Effector memory CD4-positive, alpha-beta T cell (primary cell): Measurements from ENCODE around the gene TMA7.
"Not testable (repeated sequence)": the region's sequence is repeated elsewhere in the genome, so short reads cannot be mapped to it uniquely, and the experiment has no call there.

ENCODE experiments used
- DNase-seq, 3 donors: peaks; one replicate each; pipeline ENCODE4 v3.0.0-alpha.2; 2020
- H3K27ac ChIP-seq: 2 replicates; pipeline ENCODE4 v1.7.0; 2013; ENCODE audit warnings: mild to moderate bottlenecking, low read length, moderate library complexity; ENCODE audit not compliant: insufficient read depth, poor library complexity, severe bottlenecking
- H3K27me3 ChIP-seq: replicated peaks from 2 replicates; pipeline ENCODE4 v1.7.0; 2013; ENCODE audit warnings: mild to moderate bottlenecking, low read length; ENCODE audit not compliant: insufficient read depth, control insufficient read depth, poor library complexity, severe bottlenecking
- H3K36me3 ChIP-seq: 2 replicates; pipeline ENCODE4 v1.7.0; 2013; ENCODE audit warnings: mild to moderate bottlenecking, low read length, moderate library complexity; ENCODE audit not compliant: control insufficient read depth, insufficient read depth
- H3K4me1 ChIP-seq: 2 replicates; pipeline ENCODE4 v1.7.0; 2013; ENCODE audit warnings: low read length, mild to moderate bottlenecking; ENCODE audit not compliant: control insufficient read depth, insufficient read depth, poor library complexity, severe bottlenecking
- H3K4me3 ChIP-seq: 2 replicates; pipeline ENCODE4 v1.7.0; 2013; ENCODE audit warnings: low read length, low read depth, mild to moderate bottlenecking; ENCODE audit not compliant: insufficient read depth, poor library complexity, severe bottlenecking
- H3K9me3 ChIP-seq: 2 replicates; pipeline ENCODE4 v1.7.0; 2013; ENCODE audit warnings: mild to moderate bottlenecking, low read length, moderate library complexity; ENCODE audit not compliant: control insufficient read depth

The TMA7 gene

GRCh38 chr3:48474031-48474430 is 34.0 kb downstream of the TMA7 start:
- H3K27me3 ChIP-seq, H3K4me3 ChIP-seq, DNase-seq, H3K9me3 ChIP-seq: not testable (repeated sequence)
- H3K36me3 ChIP-seq = peaks cover 11% of the 10 kb centered on the region
- peak overlapping the region; percentile 94 for H3K27ac ChIP-seq
- H3K4me1 ChIP-seq = peaks cover 66% of the 10 kb centered on the region

GRCh38 chr3:48474619-48475018 is 34.6 kb downstream of the TMA7 start:
- Histone ChIP-seq H3K4me1 (peaks cover 62% of the 10 kb centered on the region), H3K36me3 (peaks cover 5% of the 10 kb centered on the region), H3K4me3 (no peak overlapping the region), H3K27ac (no peak overlapping the region), H3K27me3 (no peaks in the 10 kb centered on the region), H3K9me3 (no peaks in the 10 kb centered on the region)
- no peak for DNase-seq

GRCh38 chr3:48475188-48475587 is 35.1 kb downstream of the TMA7 start:
- DNase-seq = no peak
- Histone ChIP-seq H3K36me3 (no peaks in the 10 kb centered on the region), H3K4me1 (peaks cover 56% of the 10 kb centered on the region), H3K27me3 (no peaks in the 10 kb centered on the region), H3K9me3 (no peaks in the 10 kb centered on the region), H3K27ac (peak overlapping the region; percentile 8), H3K4me3 (no peak overlapping the region)

- H3K36me3 ChIP-seq = no peaks in the 10 kb centered on the region
- H3K27ac ChIP-seq = no peak overlapping the region
- no peaks in the 10 kb centered on the region for H3K9me3 ChIP-seq
- no peaks in the 10 kb centered on the region for H3K27me3 ChIP-seq
- H3K4me3 ChIP-seq = no peak overlapping the region
- peaks cover 49% of the 10 kb centered on the region for H3K4me1 ChIP-seq
- no peak for DNase-seq
These were observed 36.5 kb downstream of the TMA7 start for GRCh38 chr3:48476426-48477053.

- peak overlapping the region; percentile 29 for H3K4me3 ChIP-seq
- no peak for DNase-seq
- H3K9me3 ChIP-seq = no peaks in the 10 kb centered on the region
These were observed 38.0 kb downstream of the TMA7 start for GRCh38 chr3:48477959-48478520.

GRCh38 chr3:48478626-48479555 is 38.8 kb downstream of the TMA7 start:
- Histone ChIP-seq H3K27ac (peak overlapping the region; percentile 75), H3K4me1 (peaks cover 32% of the 10 kb centered on the region), H3K4me3 (peak overlapping the region; percentile 29), H3K27me3 (no peaks in the 10 kb centered on the region), H3K9me3 (no peaks in the 10 kb centered on the region), H3K36me3 (no peaks in the 10 kb centered on the region)
- DNase-seq = peak; percentile 41 to 54 (median 48)

More at GRCh38 chr3:48477959-48478520, 38.0 kb downstream of the TMA7 start:
- H3K27ac ChIP-seq = peak overlapping the region; percentile 75
- no peaks in the 10 kb centered on the region for H3K27me3 ChIP-seq
- H3K4me1 ChIP-seq = peaks cover 37% of the 10 kb centered on the region
- H3K36me3 ChIP-seq = no peaks in the 10 kb centered on the region

- H3K36me3 ChIP-seq, H3K27me3 ChIP-seq, H3K9me3 ChIP-seq, H3K27ac ChIP-seq, DNase-seq, H3K4me3 ChIP-seq: not testable (repeated sequence)
- H3K4me1 ChIP-seq = peaks cover 27% of the 10 kb centered on the region
These were observed 40.8 kb downstream of the TMA7 start for GRCh38 chr3:48480891-48481290.

- H3K36me3 ChIP-seq, H3K9me3 ChIP-seq, H3K27ac ChIP-seq, H3K4me3 ChIP-seq, DNase-seq, H3K27me3 ChIP-seq: not testable (repeated sequence)
- H3K4me1 ChIP-seq = peaks cover 14% of the 10 kb centered on the region
These were observed 42.8 kb downstream of the TMA7 start for GRCh38 chr3:48482822-48483221.

- H3K27ac ChIP-seq = no peak overlapping the region
- no peak overlapping the region for H3K4me3 ChIP-seq
- no peak for DNase-seq
- no peaks in the 10 kb centered on the region for H3K4me1 ChIP-seq
- no peaks in the 10 kb centered on the region for H3K27me3 ChIP-seq
- no peaks in the 10 kb centered on the region for H3K36me3 ChIP-seq
- no peaks in the 10 kb centered on the region for H3K9me3 ChIP-seq
These were observed 46.9 kb downstream of the TMA7 start for GRCh38 chr3:48486952-48487351.
